Fibroblast of pulmonary artery (primary cell): ENCODE results near the gene MKNK1.

ENCODE experiments used
- DNase-seq: peaks from one replicate; pipeline ENCODE4 v3.0.0-alpha.2; 2010; ENCODE audit warnings: low read depth
- H3K4me3 ChIP-seq: replicated peaks from 2 replicates; pipeline ENCODE4 v1.5.1; 2011; ENCODE audit warnings: low read depth, mild to moderate bottlenecking, control low read depth, low read length, moderate library complexity
- CTCF ChIP-seq: IDR thresholded peaks from 2 replicates; pipeline ENCODE4 v1.5.1; 2011; ENCODE audit warnings: mild to moderate bottlenecking, control low read depth, low read length, inconsistent platforms; ENCODE audit errors: missing control alignments

MKNK1 gene

GRCh38 chr1:46550751-46551231, 53.3 kb downstream of the MKNK1 start:
- H3K4me3 ChIP-seq: no peak overlapping the region
- no peak for TF ChIP-seq CTCF
- DNase-seq: no peak

DNA sequence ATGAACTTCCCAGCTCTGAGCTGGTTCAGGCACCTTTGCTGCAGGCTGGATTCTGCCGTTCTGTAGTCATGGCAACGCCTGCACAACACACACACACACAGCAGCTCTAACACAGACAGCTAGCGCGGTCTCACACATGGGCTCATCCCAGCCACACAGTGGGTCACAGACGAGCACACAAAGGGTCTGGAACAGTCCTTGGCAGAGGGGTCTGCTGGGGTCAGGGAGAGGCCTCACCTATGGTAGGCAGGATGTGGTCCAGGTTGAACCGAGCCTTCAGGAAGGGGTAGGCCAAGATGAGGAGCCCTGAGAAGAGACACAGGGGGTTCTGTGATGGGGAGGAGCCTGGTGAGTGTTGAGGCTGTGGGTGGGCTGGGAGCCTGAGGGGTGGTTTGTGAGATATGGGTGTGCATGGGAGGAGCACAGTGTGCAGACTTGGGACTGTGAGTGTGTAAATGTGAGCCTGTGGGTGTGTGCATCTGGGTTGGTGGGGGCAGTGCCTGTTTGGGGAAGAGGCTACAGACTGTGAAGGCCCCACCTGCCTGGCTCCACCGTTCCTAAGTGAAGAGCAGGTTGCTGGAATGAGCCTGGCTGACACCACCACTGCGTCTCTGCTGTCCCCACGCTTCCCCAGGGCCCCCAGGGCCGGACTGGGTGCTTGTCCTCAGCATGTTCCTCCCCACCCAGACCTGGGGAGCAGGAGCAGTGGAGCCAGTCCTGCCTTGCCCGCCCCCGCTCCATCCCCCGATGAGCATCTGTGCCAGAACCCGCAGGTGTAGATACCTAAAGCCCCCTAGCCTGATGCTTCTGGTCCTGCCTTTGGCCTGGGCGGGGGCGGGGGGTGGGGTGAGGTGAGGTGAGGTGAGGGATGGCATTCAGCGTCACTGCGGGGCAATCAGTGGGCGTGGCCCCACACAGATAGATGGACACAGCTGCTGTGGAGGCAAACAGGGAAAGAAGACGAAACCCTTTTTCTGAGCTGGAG, 54.1 kb downstream of the MKNK1 start:
- no peak overlapping the region for H3K4me3 ChIP-seq
- no peak for TF ChIP-seq CTCF
- peak; percentile 62 for DNase-seq

GRCh38 chr1:46547481-46548383, 56.3 kb downstream of the MKNK1 start:
- TF ChIP-seq CTCF: peak; percentile 58
- DNase-seq: peak; percentile 70

DNA sequence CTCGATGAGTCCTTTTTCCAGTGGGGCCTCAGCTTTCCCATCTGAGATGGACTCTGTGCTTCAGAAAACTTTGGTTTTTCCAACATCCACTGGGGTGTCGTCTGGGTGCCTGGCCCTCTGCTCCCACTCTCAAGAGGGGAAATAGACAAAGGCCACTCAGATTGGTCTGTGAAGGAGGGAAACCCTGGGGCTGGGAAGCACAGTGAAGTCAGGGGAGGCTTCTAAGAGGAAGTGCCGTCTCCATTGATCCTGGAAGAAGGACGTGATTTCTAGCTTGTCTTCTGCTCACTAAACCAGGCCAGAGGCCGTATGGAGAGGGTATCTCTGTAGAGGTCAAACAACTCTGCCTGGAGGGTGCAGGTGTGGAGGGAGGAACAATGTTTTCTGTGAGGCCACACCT, 57.9 kb downstream of the MKNK1 start:
- no peak for DNase-seq
- no peak overlapping the region for H3K4me3 ChIP-seq
- TF ChIP-seq CTCF: no peak

More at GRCh38 chr1:46547481-46548383, 56.3 kb downstream of the MKNK1 start:
- no peak overlapping the region for H3K4me3 ChIP-seq

DNA sequence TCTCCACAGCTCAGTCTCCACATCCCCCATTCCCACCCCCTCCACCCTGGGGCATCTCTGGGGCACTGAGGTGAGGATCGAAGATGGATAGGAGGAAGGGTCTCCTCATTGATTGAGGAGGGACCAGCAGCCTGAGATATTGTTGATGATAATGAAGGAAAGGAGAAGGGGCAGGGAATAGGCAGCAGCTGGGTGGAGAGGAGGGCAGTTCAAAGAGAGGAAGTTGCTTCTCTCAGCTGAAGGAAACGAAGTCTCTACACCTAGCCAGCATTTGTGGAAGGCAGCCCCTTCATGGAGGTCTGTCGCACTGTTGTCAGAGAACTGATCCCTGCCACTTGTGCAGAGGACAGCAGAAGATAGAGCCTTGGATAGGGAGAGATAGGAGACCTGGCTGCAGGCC, 58.3 kb downstream of the MKNK1 start:
- no peak overlapping the region for H3K4me3 ChIP-seq
- DNase-seq: no peak
- TF ChIP-seq CTCF: no peak

DNA sequence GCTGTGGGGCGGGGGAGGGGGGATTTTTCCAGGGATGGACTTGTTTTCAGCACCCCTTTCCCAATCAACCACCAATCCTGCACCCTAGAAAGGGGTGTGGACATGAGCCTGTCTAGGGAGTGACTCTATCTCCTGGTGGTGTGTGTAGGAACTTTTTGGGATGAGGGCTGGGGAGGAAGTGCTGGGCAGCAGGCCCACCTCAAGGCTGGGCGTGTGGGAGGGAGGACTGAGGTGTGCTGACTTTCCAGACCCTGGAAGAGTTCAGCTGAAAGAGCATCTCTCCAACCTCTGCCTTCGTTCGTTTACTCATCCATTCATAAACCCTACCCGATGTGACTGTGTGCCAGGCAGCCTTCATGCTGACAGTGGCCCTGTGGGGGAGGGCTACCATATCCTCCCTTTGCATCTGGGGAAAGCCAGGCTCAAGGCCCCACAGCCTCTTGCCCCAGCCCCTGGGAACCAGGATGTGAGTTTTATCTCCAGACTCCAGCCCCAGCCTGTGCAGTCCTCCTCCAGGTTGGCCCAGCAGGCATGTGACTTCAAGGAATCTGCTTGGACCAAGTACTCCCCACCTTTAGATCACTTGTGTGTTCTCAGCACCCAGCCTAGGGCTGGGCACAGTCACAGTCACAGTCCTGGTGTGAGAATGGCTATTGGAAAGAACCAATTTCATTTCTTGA, 59.4 kb downstream of the MKNK1 start:
- no peak overlapping the region for H3K4me3 ChIP-seq
- DNase-seq: no peak
- TF ChIP-seq CTCF: no peak
